H1 (cell line): ENCODE measurements around the gene SIX3. TPM values are rescaled to one million over a fixed set of nuclear protein-coding genes. Genes with fewer than 3 reads are reported as not detected.

Experiments
- CTCF ChIA-PET: fragments of 300-600 bp; sonication (Branson Sonifier 250); formaldehyde crosslinking; loops from one replicate; lab custom pipeline; 2021; ENCODE audit not compliant: partially characterized antibody; lab: Charles Lee
- POLR2A ChIA-PET: fragments of 300-600 bp; sonication (Branson Sonifier 250); formaldehyde crosslinking; loops from one replicate; lab custom pipeline; 2021; ENCODE audit warnings: inconsistent platforms; ENCODE audit not compliant: partially characterized antibody; lab: Charles Lee
- DNase-seq, 2 experiments: peaks; one replicate each; pipeline versions ENCODE4 v3.0.0 to v3.0.0-alpha.2; 2010 to 2022; ENCODE audit warnings: low spot score in 2 of 2, low read depth in 1 of 2, mixed read lengths in 1 of 2
- FAIRE-seq: peaks from 2 replicates; lab custom pipeline; 2011; peaks lifted over from hg19 to GRCh38; lab: Jason Lieb, UNC
- H2AFZ ChIP-seq: 2 replicates; pipeline ENCODE4 v1.8.1; 2012; ENCODE audit warnings: low read length, inconsistent platforms
- H2AK5ac ChIP-seq: 2 replicates; pipeline ENCODE4 v1.6.1; 2013; ENCODE audit warnings: low read depth, low read length
- H2BK120ac ChIP-seq: replicated peaks from 2 replicates; pipeline ENCODE3; 2013; ENCODE audit warnings: low read depth, low read length, inconsistent platforms
- H2BK12ac ChIP-seq: 2 replicates; pipeline ENCODE4 v1.6.1; 2013; ENCODE audit warnings: low read depth, low read length
- H2BK15ac ChIP-seq: 2 replicates; pipeline ENCODE4 v1.6.1; 2013; ENCODE audit warnings: low read length
- H2BK20ac ChIP-seq: 2 replicates; pipeline ENCODE4 v1.6.1; 2013; ENCODE audit warnings: low read length
- H2BK5ac ChIP-seq: 2 replicates; pipeline ENCODE4 v1.6.1; 2013; ENCODE audit warnings: low read depth, low read length
- H3K14ac ChIP-seq: 2 replicates; pipeline ENCODE4 v1.6.1; 2013; ENCODE audit warnings: inconsistent platforms; ENCODE audit not compliant: insufficient read length
- H3K18ac ChIP-seq: 2 replicates; pipeline ENCODE4 v1.6.1; 2013; ENCODE audit warnings: low read length; ENCODE audit errors: extremely low read depth
- H3K23ac ChIP-seq: 2 replicates; pipeline ENCODE4 v1.6.1; 2013; ENCODE audit warnings: inconsistent platforms; ENCODE audit not compliant: insufficient read length
- H3K23me2 ChIP-seq: 2 replicates; pipeline ENCODE4 v1.6.1; 2013; ENCODE audit warnings: low read depth, low read length
- H3K27ac ChIP-seq: 2 replicates; pipeline ENCODE4 v1.6.1; 2011; ENCODE audit warnings: low read depth, low read length, inconsistent platforms
- H3K27me3 ChIP-seq, 4 experiments: replicated peaks in 1 of 4; 1 replicate in 1 of 4; 2 replicates in 3 of 4; pipeline versions ENCODE4 v1.6.1 to v1.8.1; 2011 to 2013; ENCODE audit warnings: low read length in 3 of 4, mild to moderate bottlenecking in 3 of 4, inconsistent platforms in 2 of 4, mixed read lengths in 2 of 4, moderate library complexity in 1 of 4; ENCODE audit not compliant: control insufficient read depth in 3 of 4, insufficient read depth in 3 of 4; ENCODE audit errors: extremely low read depth in 1 of 4
- H3K36me3 ChIP-seq, 4 experiments: 2 replicates each; pipeline versions ENCODE4 v1.6.1 to v1.8.1; 2011 to 2013; ENCODE audit warnings: mild to moderate bottlenecking in 4 of 4, low read length in 3 of 4, moderate library complexity in 2 of 4, control low read depth in 1 of 4, inconsistent platforms in 1 of 4; ENCODE audit not compliant: insufficient read depth in 4 of 4, control insufficient read depth in 2 of 4
- H3K4ac ChIP-seq: replicated peaks from 2 replicates; pipeline ENCODE3; 2013; ENCODE audit warnings: low read length, low read depth, mixed read lengths, inconsistent platforms; ENCODE audit not compliant: insufficient read length
- H3K4me1 ChIP-seq, 4 experiments: replicated peaks in 1 of 4; 1 replicate in 1 of 4; 2 replicates in 3 of 4; pipeline versions ENCODE4 v1.6.1 to v1.8.1; 2011 to 2013; ENCODE audit warnings: low read length in 3 of 4, inconsistent platforms in 2 of 4, mixed read lengths in 1 of 4; ENCODE audit not compliant: insufficient read depth in 4 of 4, control insufficient read depth in 3 of 4
- H3K4me2 ChIP-seq, 2 experiments: 2 replicates each; pipeline versions ENCODE4 v1.6.1 to v1.8.1; 2011 to 2013; ENCODE audit warnings: low read depth in 2 of 2, low read length in 2 of 2, control low read depth in 1 of 2, inconsistent platforms in 1 of 2, mild to moderate bottlenecking in 1 of 2; ENCODE audit not compliant: insufficient read depth in 1 of 2
- H3K4me3 ChIP-seq, 4 experiments: fragments of 200-600, 300-600 bp in 1 of 4; sonication (generic), shearing (Covaris generic), sonication (Bioruptor Twin) in 1 of 4; 2 replicates each; pipeline versions ENCODE4 v1.5.1 to v1.8.1; 2011 to 2016; ENCODE audit warnings: low read length in 4 of 4, low read depth in 3 of 4, control low read depth in 2 of 4, inconsistent platforms in 2 of 4, mild to moderate bottlenecking in 2 of 4, mixed read lengths in 1 of 4, moderate library complexity in 1 of 4; ENCODE audit not compliant: insufficient read depth in 2 of 4; ENCODE audit errors: extremely low read depth in 1 of 4
- H3K56ac ChIP-seq: replicated peaks from 2 replicates; pipeline ENCODE3; 2013; ENCODE audit warnings: low read depth, mild to moderate bottlenecking, mixed read lengths, low read length, inconsistent platforms; ENCODE audit not compliant: insufficient read length
- H3K79me1 ChIP-seq: 2 replicates; pipeline ENCODE4 v1.6.1; 2013; ENCODE audit warnings: low read depth, low read length, control low read depth
- H3K79me2 ChIP-seq, 2 experiments: 2 replicates each; pipeline versions ENCODE4 v1.6.1 to v1.8.1; 2012 to 2013; ENCODE audit warnings: low read length in 2 of 2, mild to moderate bottlenecking in 2 of 2, inconsistent platforms in 1 of 2; ENCODE audit not compliant: insufficient read depth in 2 of 2, control insufficient read depth in 1 of 2
- H3K9ac ChIP-seq, 4 experiments: replicated peaks in 1 of 4; 1 replicate in 1 of 4; 2 replicates in 3 of 4; pipeline versions ENCODE4 v1.6.1 to v1.8.1; 2011 to 2013; ENCODE audit warnings: low read depth in 3 of 4, low read length in 3 of 4, control low read depth in 2 of 4, mild to moderate bottlenecking in 2 of 4, moderate library complexity in 2 of 4, inconsistent platforms in 1 of 4; ENCODE audit errors: extremely low read depth in 1 of 4
- H3K9me3 ChIP-seq, 2 experiments: 2 replicates each; pipeline versions ENCODE4 v1.6.1 to v1.8.1; 2012 to 2013; ENCODE audit warnings: mild to moderate bottlenecking in 2 of 2, moderate library complexity in 2 of 2, control low read depth in 1 of 2, inconsistent platforms in 1 of 2, low read depth in 1 of 2, low read length in 1 of 2, mixed read lengths in 1 of 2; ENCODE audit not compliant: insufficient read depth in 2 of 2
- H4K20me1 ChIP-seq, 2 experiments: replicated peaks in 1 of 2; 2 replicates each; pipeline versions ENCODE3 to v1.8.1; 2011 to 2013; ENCODE audit warnings: inconsistent platforms in 2 of 2, low read length in 2 of 2, mild to moderate bottlenecking in 1 of 2; ENCODE audit not compliant: insufficient read depth in 2 of 2, control insufficient read depth in 1 of 2
- H4K5ac ChIP-seq: 2 replicates; pipeline ENCODE4 v1.6.1; 2013; ENCODE audit warnings: low read length, low read depth, mixed read lengths, inconsistent platforms; ENCODE audit not compliant: insufficient read length
- H4K8ac ChIP-seq: 2 replicates; pipeline ENCODE4 v1.8.0; 2013; ENCODE audit warnings: mild to moderate bottlenecking, moderate library complexity, low read length, inconsistent platforms; ENCODE audit not compliant: insufficient read depth; ENCODE audit errors: extremely low read depth
- H4K91ac ChIP-seq: replicated peaks from 2 replicates; pipeline ENCODE3; 2013; ENCODE audit warnings: low read length, mixed read lengths, inconsistent platforms; ENCODE audit not compliant: insufficient read length
- CREB1 ChIP-seq: IDR thresholded peaks from 2 replicates; pipeline ENCODE4 v1.6.1; 2012; ENCODE audit warnings: inconsistent platforms
- E2F6 ChIP-seq: IDR thresholded peaks from 2 replicates; pipeline ENCODE4 v1.6.1; 2012; ENCODE audit warnings: inconsistent platforms
- EGR1 ChIP-seq: IDR thresholded peaks from 2 replicates; pipeline ENCODE4 v1.6.1; 2011; ENCODE audit warnings: low read depth, low read length, borderline replicate concordance
- KDM4A ChIP-seq: IDR thresholded peaks from one replicate; pipeline ENCODE4 v1.7.1; 2012; ENCODE audit warnings: low read depth, mild to moderate bottlenecking, moderate library complexity, low read length, inconsistent platforms; ENCODE audit not compliant: severe bottlenecking
- NRF1 ChIP-seq: IDR thresholded peaks from 2 replicates; pipeline ENCODE4 v1.6.1; 2011; ENCODE audit warnings: mild to moderate bottlenecking, low read depth, low read length, improper control_type of control experiment
- PHF8 ChIP-seq: fragments of 200-600 bp; sonication (generic); conservative IDR thresholded peaks from 2 replicates; pipeline ENCODE4 v1.7.1; 2012; ENCODE audit warnings: low read depth, mild to moderate bottlenecking, inconsistent platforms, low read length, moderate library complexity
- TAF1 ChIP-seq: IDR thresholded peaks from 2 replicates; pipeline ENCODE4 v1.6.1; 2011; ENCODE audit warnings: mild to moderate bottlenecking, low read depth, low read length
- TCF12 ChIP-seq: IDR thresholded peaks from 2 replicates; pipeline ENCODE4 v1.6.1; 2011; ENCODE audit warnings: low read depth, mild to moderate bottlenecking, low read length
- WGBS, 2 experiments: shearing (Covaris generic) in 1 of 2; methylation state at CpG; one replicate each; pipeline versions ENCODE4 v1.1.6 to v1.1.7; 2013 to 2015; ENCODE audit warnings: low lambda C conversion rate in 2 of 2, mixed read lengths in 2 of 2, inconsistent platforms in 1 of 2, low coverage in 1 of 2, missing lambda C conversion rate in 1 of 2; ENCODE audit not compliant: insufficient replicate concordance in 2 of 2, insufficient coverage in 1 of 2, insufficient read length in 1 of 2; ENCODE audit errors: extremely low coverage in 1 of 2, missing lambda C conversion rate in 1 of 2; 5-methylcytosine and 5-hydroxymethylcytosine counted together
- polyA plus RNA-seq, 7 experiments: library from polyadenylated mRNA; depleted of rRNA in 3 of 7; stranded (reverse) in 5 of 7; unstranded in 2 of 7; fragments of >200 nt in 5 of 7; fragments of 200-250 nt in 2 of 7; gene quantifications; 1 replicate in 5 of 7; 2 replicates in 1 of 7; 4 replicates in 1 of 7; pipeline versions ENCODE4 v1.2.1 to v1.2.3, GENCODE V29; 2011 to 2013; ENCODE audit warnings: missing spikeins in 2 of 7, mixed read lengths in 2 of 7
- total RNA-seq: library from RNA; stranded (reverse); fragmentation: NEBNext Ultra II Directional; extraction: Animal tissue kit (Norgen Biotek cat#: 25700); gene quantifications from 2 replicates; pipeline ENCODE4 v1.2.1, GENCODE V29; 2021

The SIX3 gene
- total and polyA plus RNA-seq, 2 of the 8 experiments (the other 6 are each of a cell fraction or from before 2014, with no cell fraction given), result 0.02 to 0.19 TPM

GRCh38 chr2:44929159-44929734 lies 12.3 kb upstream of the SIX3 start:
- Histone ChIP-seq H2AK5ac (no peak overlapping the region), H3K23ac (no peak overlapping the region), H2BK15ac (no peak overlapping the region), H2BK12ac (peak overlapping the region; percentile 55; the same call in 1 of the 2 replicates), H4K20me1 (peaks cover 0 to 3% of the 10 kb centered on the region in 2 experiments), H3K79me1 (no peaks in the 10 kb centered on the region), H3K14ac (no peak overlapping the region), H3K27me3 (peaks cover 68 to 98% (median 88%) of the 10 kb centered on the region in 4 experiments), H3K27ac (no peak overlapping the region), H3K9me3 (no peaks in the 10 kb centered on the region; a peak in 1 of 4 replicates), H3K9ac (no peak overlapping the region; a peak in 1 of 7 replicates), H3K36me3 (no peaks in the 10 kb centered on the region; a peak in 1 of 8 replicates), H3K79me2 (no peaks in the 10 kb centered on the region), H3K4me2 (peak overlapping the region; percentile 72 to 78), H4K8ac (peak overlapping the region; percentile 57), H3K4me3 (peak overlapping the region; percentile 26 to 53 (median 36)), H3K4ac (no peak overlapping the region), H2BK5ac (no peak overlapping the region; the same call in 1 of the 2 replicates), H2AFZ (no peak overlapping the region), H4K5ac (no peak overlapping the region), H2BK20ac (no peak overlapping the region), H4K91ac (peak overlapping the region; percentile 46), H3K23me2 (peaks cover 18% of the 10 kb centered on the region; the same call in 1 of the 2 replicates), H3K4me1 (peaks cover 15 to 42% (median 25%) of the 10 kb centered on the region in 4 experiments), H3K56ac (no peak overlapping the region), H2BK120ac (no peak overlapping the region), H3K18ac (0 out of 2 replicates have a peak overlapping the region, but pooled peaks have one; percentile 48)
- DNase-seq (peak in 1 of 2 experiments; percentile 82), FAIRE-seq (no peak)
- TF ChIP-seq TAF1, result no peak
- TF ChIP-seq NRF1, result no peak
- no peak for TF ChIP-seq TCF12
- TF ChIP-seq KDM4A, result peak; percentile 54
- TF ChIP-seq PHF8, result 0 out of 2 replicates have a peak, but pooled peaks have one; percentile 38
- TF ChIP-seq EGR1, result peak; percentile 1; the same call in 1 of the 2 replicates
- peak; percentile 35; the same call in 1 of the 2 replicates for TF ChIP-seq E2F6
- no peak for TF ChIP-seq CREB1
- ChIA-PET POLR2A (interaction anchor here (0.8 to 2.1 kb wide), 6 partner anchors 9 to 934 kb away, joined by 3 to 9 read pairs (median 3); partner anchors contain the start of genes LRPPRC and SIX2), CTCF (interaction anchor here (0.6 to 5.0 kb wide), 7 partner anchors 18 to 1115 kb away, joined by 3 to 28 read pairs (median 4); no protein-coding TSS in a partner anchor)
- 3% methylated on average over 29 of the region's 66 CpGs; no CpG with 5 or more reads in 1 of the 2 experiments for WGBS, 2 experiments
